Activated CD8-positive, alpha-beta memory T cell treated with anti-CD3 and anti-CD28 coated beads for 1 hour (primary cell): ENCODE results near the gene SMTN.
"Not testable (repeated sequence)": the region's sequence is repeated elsewhere in the genome, so short reads cannot be mapped to it uniquely, and the experiment has no call there.

ENCODE experiments used
- DNase-seq, 2 donors: peaks; one replicate each; pipeline ENCODE4 v3.0.0-alpha.2; 2020; ENCODE audit warnings: low read depth in 1 of 2; ENCODE audit errors: extremely low read depth in 1 of 2

The SMTN gene

GRCh38 chr22:31089160-31090100 is 8.3 kb downstream of the SMTN start:
- DNase-seq = peak in 1 of 2 donors; percentile 22

- DNase-seq = no peak
Observed at GRCh38 chr22:31090217-31091085, 9.3 kb downstream of the SMTN start.

GRCh38 chr22:31091106-31091975 is 10.2 kb downstream of the SMTN start:
- DNase-seq = no peak

GRCh38 chr22:31092161-31092560 is 11.0 kb downstream of the SMTN start:
- DNase-seq = no peak

- no peak for DNase-seq
Observed at GRCh38 chr22:31093086-31093850, 12.2 kb downstream of the SMTN start.

GRCh38 chr22:31094021-31094551 is 13.0 kb downstream of the SMTN start:
- DNase-seq = no peak

GRCh38 chr22:31094741-31095140 is 13.6 kb downstream of the SMTN start:
- DNase-seq = no peak

GRCh38 chr22:31095637-31096249 is 14.6 kb downstream of the SMTN start:
- DNase-seq = no peak

GRCh38 chr22:31096657-31097279 is 15.7 kb downstream of the SMTN start:
- no peak for DNase-seq

- DNase-seq = not testable (repeated sequence)
Observed at GRCh38 chr22:31097539-31097938, 16.4 kb downstream of the SMTN start.

GRCh38 chr22:31097941-31098631 is 17.0 kb downstream of the SMTN start:
- DNase-seq = no peak

- no peak for DNase-seq
Observed at GRCh38 chr22:31098632-31099110, 17.6 kb downstream of the SMTN start.

- no peak for DNase-seq
Observed at GRCh38 chr22:31099386-31099785, 18.3 kb downstream of the SMTN start.

GRCh38 chr22:31099841-31100761 is 19.0 kb downstream of the SMTN start:
- DNase-seq = no peak

GRCh38 chr22:31100762-31101525 is 19.8 kb downstream of the SMTN start:
- no peak for DNase-seq

GRCh38 chr22:31102441-31103081 is 21.4 kb downstream of the SMTN start:
- DNase-seq = no peak
